ENCODE measurements around the gene LDLRAD3.

GRCh38 chr11:35906681-35907080 is 37.2 kb upstream of the LDLRAD3 start:
- TF ChIP-seq, protein P1, sequence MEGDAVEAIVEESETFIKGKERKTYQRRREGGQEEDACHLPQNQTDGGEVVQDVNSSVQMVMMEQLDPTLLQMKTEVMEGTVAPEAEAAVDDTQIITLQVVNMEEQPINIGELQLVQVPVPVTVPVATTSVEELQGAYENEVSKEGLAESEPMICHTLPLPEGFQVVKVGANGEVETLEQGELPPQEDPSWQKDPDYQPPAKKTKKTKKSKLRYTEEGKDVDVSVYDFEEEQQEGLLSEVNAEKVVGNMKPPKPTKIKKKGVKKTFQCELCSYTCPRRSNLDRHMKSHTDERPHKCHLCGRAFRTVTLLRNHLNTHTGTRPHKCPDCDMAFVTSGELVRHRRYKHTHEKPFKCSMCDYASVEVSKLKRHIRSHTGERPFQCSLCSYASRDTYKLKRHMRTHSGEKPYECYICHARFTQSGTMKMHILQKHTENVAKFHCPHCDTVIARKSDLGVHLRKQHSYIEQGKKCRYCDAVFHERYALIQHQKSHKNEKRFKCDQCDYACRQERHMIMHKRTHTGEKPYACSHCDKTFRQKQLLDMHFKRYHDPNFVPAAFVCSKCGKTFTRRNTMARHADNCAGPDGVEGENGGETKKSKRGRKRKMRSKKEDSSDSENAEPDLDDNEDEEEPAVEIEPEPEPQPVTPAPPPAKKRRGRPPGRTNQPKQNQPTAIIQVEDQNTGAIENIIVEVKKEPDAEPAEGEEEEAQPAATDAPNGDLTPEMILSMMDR (IDR thresholded peaks at IDR 0.05; ENCODE audit: insufficient read depth, low read depth, low read length), result no peak
- no peak for TF ChIP-seq EZH2 (IDR thresholded peaks at IDR 0.05; ENCODE audit: insufficient read depth, low read length)
